ENCODE results near the gene SMC3. TPM values are rescaled to one million over a fixed set of nuclear protein-coding genes. Genes with fewer than 3 reads are reported as not detected.
"Not testable (repeated sequence)": the region's sequence is repeated elsewhere in the genome, so short reads cannot be mapped to it uniquely, and the experiment has no call there.

SMC3 gene
- total RNA-seq, 2 donors from 2014 or later: 23.7 to 25.5 TPM

DNA sequence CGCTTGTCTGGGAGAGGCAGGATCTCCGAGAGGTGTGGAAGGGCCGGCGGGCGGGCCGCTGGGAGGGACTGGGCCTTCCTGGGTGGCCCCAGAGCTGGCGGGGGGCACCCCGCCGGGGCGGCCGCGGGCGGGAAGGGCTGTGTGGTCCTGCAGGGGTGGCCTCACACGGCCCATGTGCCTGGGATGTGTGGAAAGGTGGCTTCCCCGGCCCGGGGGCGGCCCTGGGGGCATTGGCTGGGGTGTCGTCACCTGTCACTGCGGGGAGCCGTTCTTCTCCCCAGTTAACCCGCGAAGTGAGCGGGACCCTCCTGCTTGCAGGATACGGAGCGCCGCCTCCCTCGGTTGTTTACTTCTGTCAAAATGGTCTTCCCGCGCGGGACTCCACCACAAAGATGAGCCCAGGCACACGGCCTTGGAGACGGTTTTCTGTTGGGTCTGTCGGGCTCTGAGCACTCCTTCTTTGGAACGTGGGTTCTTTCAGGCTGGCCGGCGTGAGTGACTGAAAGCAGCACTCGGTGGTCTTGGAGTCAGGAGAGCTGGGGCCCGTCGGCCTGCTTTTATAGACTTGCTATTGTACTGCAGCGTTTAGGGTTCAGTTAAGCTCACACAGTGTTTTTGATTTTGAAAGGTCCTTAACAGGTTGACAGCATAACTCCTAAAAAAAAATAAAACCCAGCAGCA is 700 bp downstream of the SMC3 start:
- peak; percentile 62 for ATAC-seq
- peak; percentile 34 to 59 for DNase-seq
- intact Hi-C loops (cut with DNase I, micrococcal nuclease): no loop called here

GRCh38 chr10:110569122-110569521 is 1.6 kb downstream of the SMC3 start:
- intact Hi-C loops (cut with DNase I, micrococcal nuclease): no loop called here
- ATAC-seq (no peak), DNase-seq (no peak)

- intact Hi-C loops (cut with DNase I, micrococcal nuclease): no loop called here
- no peak for DNase-seq
- no peak for ATAC-seq
Observed at GRCh38 chr10:110569736-110570135, 2.2 kb downstream of the SMC3 start.

DNA sequence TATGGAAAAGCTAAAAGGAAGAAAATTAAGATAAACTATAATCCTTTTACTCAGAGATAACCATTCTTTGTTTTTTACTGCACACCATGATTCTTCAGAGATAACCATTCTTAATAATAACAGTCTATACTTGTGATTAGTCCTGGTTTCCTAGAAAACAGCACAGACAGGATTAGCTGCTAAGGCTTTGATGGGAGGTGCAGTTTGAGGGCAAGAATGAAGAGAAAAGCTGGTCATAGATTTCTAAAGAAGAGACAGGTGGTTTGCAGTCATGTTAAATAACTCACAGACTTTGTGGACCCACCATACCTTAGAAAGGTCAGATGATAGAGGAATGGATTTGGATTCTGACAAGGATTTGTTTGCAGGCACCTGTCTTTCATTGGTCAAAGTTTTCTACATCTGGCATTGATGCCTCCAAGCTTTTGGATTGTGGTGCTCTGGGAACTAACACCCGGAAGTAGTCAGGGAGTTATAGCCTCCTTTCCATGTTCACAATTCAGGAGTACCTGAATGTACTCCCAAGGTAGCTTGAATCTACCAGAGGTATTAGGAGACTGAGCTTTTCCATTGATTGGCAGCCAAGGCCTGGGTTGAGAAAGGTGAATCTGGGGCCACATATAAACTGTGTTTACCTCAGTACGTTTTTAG is 3.7 kb downstream of the SMC3 start:
- intact Hi-C loops (cut with DNase I, micrococcal nuclease): no loop called here
- ATAC-seq: no peak
- DNase-seq: no peak

DNA sequence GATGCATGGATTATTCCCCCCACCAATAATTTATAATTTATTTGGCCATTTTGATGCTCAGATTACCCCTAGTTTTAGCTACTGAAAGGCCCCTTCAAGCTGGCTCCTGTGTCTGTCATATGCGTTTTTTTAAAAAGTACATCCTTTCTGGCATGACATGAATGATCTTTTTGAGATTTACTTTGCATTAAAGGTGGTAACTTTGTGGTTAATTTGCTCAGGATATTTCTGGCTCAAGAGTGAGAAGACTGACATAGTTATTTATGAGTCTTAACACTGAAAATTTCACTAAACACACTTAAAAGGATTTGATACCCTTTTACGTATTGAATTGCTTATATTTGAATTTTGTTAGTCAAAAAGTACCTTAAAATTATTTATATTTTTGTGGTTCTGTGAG is 5.4 kb downstream of the SMC3 start:
- intact Hi-C loops (cut with DNase I, micrococcal nuclease): no loop called here
- DNase-seq (no peak), ATAC-seq (no peak)

DNA sequence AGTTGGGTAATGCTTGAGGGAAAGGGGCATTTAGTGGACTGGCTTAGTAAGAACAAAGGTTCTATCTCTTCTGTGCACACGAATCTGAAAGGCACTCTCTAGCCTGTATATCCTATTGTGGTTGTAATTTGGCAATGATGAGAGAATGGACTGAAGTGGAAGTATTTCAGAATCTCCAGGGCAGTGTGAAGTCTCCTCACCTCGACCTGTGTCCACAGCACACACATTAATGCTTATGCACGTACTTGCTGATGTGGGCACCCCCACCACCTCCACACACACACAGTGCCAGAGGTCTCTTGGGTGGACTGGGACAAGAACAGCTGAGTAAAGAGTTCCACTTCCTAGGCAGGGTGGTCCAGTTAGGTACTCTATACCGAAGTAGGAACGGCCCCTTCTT is 6.9 kb downstream of the SMC3 start:
- DNase-seq: no peak
- no peak for ATAC-seq
- intact Hi-C loops (cut with DNase I, micrococcal nuclease): no loop called here

DNA sequence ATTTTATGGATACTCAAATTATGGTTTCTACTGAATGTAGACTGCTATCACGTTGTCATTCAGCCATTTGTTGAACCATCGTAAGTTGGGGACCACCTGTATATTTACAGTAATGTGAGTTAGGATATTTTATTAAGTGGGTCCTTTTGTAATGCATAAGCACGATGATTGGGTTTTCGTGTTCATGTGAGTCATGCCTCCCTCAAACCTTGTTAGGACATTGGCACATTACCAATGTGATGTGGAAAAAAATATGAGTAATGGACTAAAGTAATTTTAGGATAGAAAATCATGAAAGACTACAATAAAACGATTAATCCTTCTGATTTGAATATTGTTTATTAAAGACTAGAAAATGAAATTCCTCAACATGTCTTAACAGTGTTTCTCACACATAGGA is 8.7 kb downstream of the SMC3 start:
- intact Hi-C loops (cut with DNase I, micrococcal nuclease): no loop called here
- DNase-seq (no peak), ATAC-seq (no peak)

DNA sequence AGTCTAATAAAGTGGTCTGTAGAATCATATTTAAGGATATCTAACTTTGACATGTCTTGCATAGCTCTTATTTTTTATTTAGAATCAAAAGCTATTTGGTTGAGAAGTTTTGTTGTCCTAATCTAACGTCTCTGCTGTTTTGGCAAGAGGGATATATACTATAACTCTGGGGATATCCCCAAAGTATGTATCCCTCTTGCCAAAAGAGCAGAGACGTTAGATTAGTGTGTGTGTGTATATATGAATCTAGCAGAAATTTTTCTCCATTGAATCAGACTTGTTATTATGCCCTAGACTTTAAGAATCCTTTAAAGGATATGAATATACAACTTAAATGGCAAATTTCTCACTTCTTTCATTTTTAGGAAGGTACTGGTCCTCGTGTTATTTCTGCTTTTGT is 9.6 kb downstream of the SMC3 start:
- DNase-seq (no peak), ATAC-seq (no peak)
- intact Hi-C loops (cut with DNase I, micrococcal nuclease): no loop called here

- DNase-seq: no peak
- intact Hi-C loops (cut with DNase I, micrococcal nuclease): no loop called here
- ATAC-seq: no peak
Observed at GRCh38 chr10:110584006-110584405, 16.5 kb downstream of the SMC3 start.

DNA sequence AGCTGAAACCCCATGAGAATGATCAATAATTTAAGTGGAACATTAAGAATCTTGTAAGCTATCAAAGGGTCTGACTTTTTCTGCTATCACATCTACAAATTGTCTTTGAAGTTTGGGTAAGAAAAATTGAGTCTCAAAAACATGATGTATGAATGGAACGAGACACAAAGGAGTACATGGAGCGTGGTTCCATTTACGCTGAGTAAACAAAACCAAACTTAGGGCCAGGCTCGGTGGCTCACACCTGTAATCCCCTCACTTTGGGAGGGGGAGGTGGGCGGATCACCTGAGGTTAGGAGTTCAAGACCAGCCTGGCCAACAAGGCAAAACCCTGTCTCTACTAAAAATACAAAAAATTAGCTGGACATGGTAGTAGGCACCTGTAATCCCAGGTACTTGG is 24.3 kb downstream of the SMC3 start:
- intact Hi-C loops (cut with DNase I, micrococcal nuclease): no loop called here
- DNase-seq (no peak), ATAC-seq (no peak)

GRCh38 chr10:110597476-110597875 is 30.0 kb downstream of the SMC3 start:
- intact Hi-C loops (cut with DNase I, micrococcal nuclease): no loop called here
- ATAC-seq (no peak), DNase-seq (no peak)

- intact Hi-C loops (cut with DNase I, micrococcal nuclease): no loop called here
- ATAC-seq: peak; percentile 57
Observed at GRCh38 chr10:110600487-110601101, 33.1 kb downstream of the SMC3 start.

GRCh38 chr10:110601581-110601980 is 34.1 kb downstream of the SMC3 start:
- intact Hi-C loops (cut with DNase I, micrococcal nuclease): no loop called here
- ATAC-seq: no peak
- no peak for DNase-seq

More at GRCh38 chr10:110600487-110601101, 33.1 kb downstream of the SMC3 start:
- DNase-seq: no peak

- ATAC-seq (no peak), DNase-seq (no peak)
- intact Hi-C loops (cut with DNase I, micrococcal nuclease): no loop called here
Observed at GRCh38 chr10:110608087-110608486, 40.6 kb downstream of the SMC3 start.

DNA sequence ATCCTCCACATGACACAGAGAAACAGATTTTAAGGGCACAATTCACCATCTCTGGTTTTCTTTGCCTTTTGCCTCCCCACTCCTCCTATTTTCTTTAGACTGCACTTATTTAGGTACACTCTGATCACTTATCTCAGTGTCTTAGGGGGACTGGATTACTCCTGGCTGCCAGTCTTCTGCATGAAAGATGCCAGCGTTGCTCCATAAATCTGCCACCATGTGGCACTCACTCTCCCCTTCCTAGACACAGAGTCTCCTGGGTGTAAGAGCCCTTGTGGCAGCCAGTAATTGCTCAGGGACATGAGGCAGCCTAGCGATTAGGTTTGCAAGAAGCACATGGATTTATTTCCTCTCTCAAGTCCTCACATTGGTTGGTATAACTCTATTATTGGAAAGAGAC is 42.1 kb downstream of the SMC3 start:
- intact Hi-C loops (cut with DNase I, micrococcal nuclease): no loop called here
- ATAC-seq (peak; percentile 65), DNase-seq (no peak)

GRCh38 chr10:110610308-110610774 is 42.8 kb downstream of the SMC3 start:
- ATAC-seq (peak; percentile 83), DNase-seq (peak in 1 of 2 donors; percentile 23)
- intact Hi-C loops (cut with DNase I, micrococcal nuclease): no loop called here

- intact Hi-C loops (cut with DNase I, micrococcal nuclease); ATAC-seq; DNase-seq: not testable (repeated sequence)
Observed at GRCh38 chr10:110610781-110611180, 43.3 kb downstream of the SMC3 start.

GRCh38 chr10:110612087-110612486 is 44.6 kb downstream of the SMC3 start:
- ATAC-seq: no peak
- intact Hi-C loops (cut with DNase I, micrococcal nuclease): no loop called here
- no peak for DNase-seq

GRCh38 chr10:110612629-110613028 is 45.1 kb downstream of the SMC3 start:
- intact Hi-C loops (cut with DNase I, micrococcal nuclease): no loop called here
- DNase-seq (no peak), ATAC-seq (no peak)

DNA sequence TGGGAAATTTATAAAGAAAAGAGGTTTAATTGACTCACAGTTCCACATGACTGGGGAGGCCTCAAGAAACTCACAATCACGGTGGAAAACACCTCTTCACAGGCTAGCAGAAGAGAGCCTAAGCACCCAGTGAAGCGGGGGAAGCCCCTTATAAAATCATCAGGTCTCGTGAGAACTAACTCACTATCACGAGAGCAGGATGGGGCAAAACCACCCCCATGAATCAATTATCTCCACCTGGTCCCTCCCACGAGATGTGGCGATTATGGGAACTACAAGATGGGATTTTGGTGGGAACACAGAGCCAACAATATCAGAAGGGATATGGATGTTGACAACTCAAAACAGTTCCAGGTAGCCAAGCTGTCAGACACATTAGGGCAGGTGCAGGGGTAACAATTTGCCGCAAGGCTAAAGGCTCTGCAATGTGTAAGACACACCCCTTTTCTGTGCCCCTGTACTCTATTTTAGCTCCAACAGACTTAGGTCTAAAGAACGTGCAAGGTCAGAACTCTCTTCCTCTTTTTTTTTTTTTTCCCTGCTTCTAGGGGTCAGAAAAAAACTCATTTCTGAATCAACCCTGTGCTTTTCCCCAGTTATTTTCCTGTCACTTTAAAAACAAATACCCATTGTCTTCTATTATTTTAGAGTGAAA is 46.0 kb downstream of the SMC3 start:
- intact Hi-C loops (cut with DNase I, micrococcal nuclease): no loop called here
- ATAC-seq (no peak), DNase-seq (no peak)
